Ishikawa (cell line): ENCODE measurements around the gene DGKD.

ENCODE experiments used
- CEBPB ChIP-seq: IDR thresholded peaks from 2 replicates; pipeline ENCODE4 v1.6.1; 2012
- CREB1 ChIP-seq: IDR thresholded peaks from 2 replicates; pipeline ENCODE4 v1.6.1; 2012; ENCODE audit warnings: low read depth
- EGR1 ChIP-seq: IDR thresholded peaks from 2 replicates; pipeline ENCODE4 v1.6.1; 2012
- EP300 ChIP-seq: IDR thresholded peaks from 2 replicates; pipeline ENCODE4 v1.6.1; 2012; ENCODE audit warnings: borderline replicate concordance
- FOXM1 ChIP-seq: IDR thresholded peaks from 2 replicates; pipeline ENCODE4 v1.6.1; 2012; ENCODE audit warnings: low read depth, borderline replicate concordance
- MAX ChIP-seq: IDR thresholded peaks from 2 replicates; pipeline ENCODE4 v1.6.1; 2012
- NFIC ChIP-seq: IDR thresholded peaks from 2 replicates; pipeline ENCODE4 v1.6.1; 2012
- RAD21 ChIP-seq: IDR thresholded peaks from 2 replicates; pipeline ENCODE4 v1.6.1; 2012; ENCODE audit warnings: low read depth
- TAF1 ChIP-seq: IDR thresholded peaks from 2 replicates; pipeline ENCODE4 v1.6.1; 2012; ENCODE audit warnings: low read depth, mild to moderate bottlenecking
- TCF12 ChIP-seq: IDR thresholded peaks from 2 replicates; pipeline ENCODE4 v1.6.1; 2012; ENCODE audit warnings: low read depth
- TEAD4 ChIP-seq: IDR thresholded peaks from 2 replicates; pipeline ENCODE4 v1.6.1; 2012
- YY1 ChIP-seq: IDR thresholded peaks from 2 replicates; pipeline ENCODE4 v1.6.1; 2012; ENCODE audit warnings: low read depth
- ZBTB7A ChIP-seq: IDR thresholded peaks from 2 replicates; pipeline ENCODE4 v1.6.1; 2012; ENCODE audit warnings: low read depth
- TF ChIP-seq, protein P1 (sequence below): IDR thresholded peaks from 2 replicates; pipeline ENCODE4 v1.6.1; 2012; ENCODE audit warnings: low read depth, mild to moderate bottlenecking
- TF ChIP-seq, protein P2 (sequence below): IDR thresholded peaks from 2 replicates; pipeline ENCODE4 v1.6.1; 2012

Gene DGKD

DNA sequence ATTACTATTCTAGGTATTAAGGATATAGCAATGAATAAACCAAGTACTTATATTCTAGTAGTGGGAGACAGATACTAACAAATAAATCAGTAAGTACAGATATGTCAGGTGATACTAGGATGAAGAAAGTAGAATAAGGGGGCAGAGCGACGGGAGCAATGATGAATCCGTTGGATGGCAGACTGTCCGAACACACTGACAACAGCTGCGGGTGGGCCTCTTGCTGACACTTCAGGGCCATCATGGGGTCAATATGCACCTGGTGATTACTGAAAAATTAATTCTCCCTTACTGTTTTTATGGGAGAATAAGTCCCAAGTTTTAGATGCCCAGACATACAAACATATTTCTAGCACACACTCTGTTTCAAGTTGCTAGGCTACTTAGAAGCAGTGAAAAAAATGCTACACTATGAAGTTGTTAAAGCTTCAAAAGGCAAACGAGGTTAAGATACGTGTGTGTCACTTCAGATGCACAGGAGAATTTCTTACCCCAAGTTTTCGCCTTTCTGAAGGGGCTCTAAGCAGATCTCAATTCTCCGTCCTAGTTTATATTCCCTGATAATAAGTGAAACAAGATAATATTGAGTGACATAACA lies 133.6 kb downstream of the DGKD start:
- TF ChIP-seq, protein P1, sequence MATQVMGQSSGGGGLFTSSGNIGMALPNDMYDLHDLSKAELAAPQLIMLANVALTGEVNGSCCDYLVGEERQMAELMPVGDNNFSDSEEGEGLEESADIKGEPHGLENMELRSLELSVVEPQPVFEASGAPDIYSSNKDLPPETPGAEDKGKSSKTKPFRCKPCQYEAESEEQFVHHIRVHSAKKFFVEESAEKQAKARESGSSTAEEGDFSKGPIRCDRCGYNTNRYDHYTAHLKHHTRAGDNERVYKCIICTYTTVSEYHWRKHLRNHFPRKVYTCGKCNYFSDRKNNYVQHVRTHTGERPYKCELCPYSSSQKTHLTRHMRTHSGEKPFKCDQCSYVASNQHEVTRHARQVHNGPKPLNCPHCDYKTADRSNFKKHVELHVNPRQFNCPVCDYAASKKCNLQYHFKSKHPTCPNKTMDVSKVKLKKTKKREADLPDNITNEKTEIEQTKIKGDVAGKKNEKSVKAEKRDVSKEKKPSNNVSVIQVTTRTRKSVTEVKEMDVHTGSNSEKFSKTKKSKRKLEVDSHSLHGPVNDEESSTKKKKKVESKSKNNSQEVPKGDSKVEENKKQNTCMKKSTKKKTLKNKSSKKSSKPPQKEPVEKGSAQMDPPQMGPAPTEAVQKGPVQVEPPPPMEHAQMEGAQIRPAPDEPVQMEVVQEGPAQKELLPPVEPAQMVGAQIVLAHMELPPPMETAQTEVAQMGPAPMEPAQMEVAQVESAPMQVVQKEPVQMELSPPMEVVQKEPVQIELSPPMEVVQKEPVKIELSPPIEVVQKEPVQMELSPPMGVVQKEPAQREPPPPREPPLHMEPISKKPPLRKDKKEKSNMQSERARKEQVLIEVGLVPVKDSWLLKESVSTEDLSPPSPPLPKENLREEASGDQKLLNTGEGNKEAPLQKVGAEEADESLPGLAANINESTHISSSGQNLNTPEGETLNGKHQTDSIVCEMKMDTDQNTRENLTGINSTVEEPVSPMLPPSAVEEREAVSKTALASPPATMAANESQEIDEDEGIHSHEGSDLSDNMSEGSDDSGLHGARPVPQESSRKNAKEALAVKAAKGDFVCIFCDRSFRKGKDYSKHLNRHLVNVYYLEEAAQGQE, result no peak
- no peak for TF ChIP-seq EGR1
- no peak for TF ChIP-seq CEBPB
- no peak for TF ChIP-seq FOXM1
- no peak for TF ChIP-seq NFIC
- TF ChIP-seq TCF12, result no peak
- no peak for TF ChIP-seq TAF1
- no peak for TF ChIP-seq RAD21
- TF ChIP-seq, protein P2, sequence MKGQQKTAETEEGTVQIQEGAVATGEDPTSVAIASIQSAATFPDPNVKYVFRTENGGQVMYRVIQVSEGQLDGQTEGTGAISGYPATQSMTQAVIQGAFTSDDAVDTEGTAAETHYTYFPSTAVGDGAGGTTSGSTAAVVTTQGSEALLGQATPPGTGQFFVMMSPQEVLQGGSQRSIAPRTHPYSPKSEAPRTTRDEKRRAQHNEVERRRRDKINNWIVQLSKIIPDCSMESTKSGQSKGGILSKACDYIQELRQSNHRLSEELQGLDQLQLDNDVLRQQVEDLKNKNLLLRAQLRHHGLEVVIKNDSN, result no peak
- no peak for TF ChIP-seq YY1
- no peak for TF ChIP-seq ZBTB7A
- no peak for TF ChIP-seq TEAD4
- no peak for TF ChIP-seq MAX
- no peak for TF ChIP-seq CREB1
- no peak for TF ChIP-seq EP300

DNA sequence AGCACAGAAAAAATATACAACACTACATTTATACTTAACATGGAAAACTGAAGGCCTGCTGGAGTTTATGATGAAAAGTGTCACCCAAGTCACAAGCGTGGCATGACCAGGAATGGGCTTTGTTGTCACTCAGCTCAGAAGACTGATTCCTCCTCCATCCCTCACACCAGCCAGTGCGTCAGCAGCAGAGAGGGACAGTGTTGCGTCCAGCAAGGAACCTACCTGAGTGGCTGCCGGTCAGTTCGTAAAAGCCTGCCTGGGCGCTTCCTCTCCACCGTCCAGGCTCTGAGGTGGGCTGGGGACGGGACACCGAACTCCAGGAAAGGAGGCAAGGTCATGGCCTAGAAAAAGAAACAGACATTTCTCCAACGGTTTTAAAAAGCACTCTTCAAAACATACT lies 134.8 kb downstream of the DGKD start:
- TF ChIP-seq NFIC (no peak), EGR1 (no peak), FOXM1 (no peak), TCF12 (no peak), CREB1 (no peak), MAX (no peak), CEBPB (no peak), ZBTB7A (no peak), TEAD4 (no peak), YY1 (no peak), RAD21 (no peak), EP300 (no peak), TAF1 (no peak)
- TF ChIP-seq, protein P2, result no peak
- TF ChIP-seq, protein P1, result no peak

GRCh38 chr2:233489666-233490065 lies 135.4 kb downstream of the DGKD start:
- TF ChIP-seq EGR1, result no peak
- no peak for TF ChIP-seq CREB1
- TF ChIP-seq, protein P2, result no peak
- TF ChIP-seq TAF1, result no peak
- no peak for TF ChIP-seq CEBPB
- no peak for TF ChIP-seq MAX
- TF ChIP-seq, protein P1, result no peak
- TF ChIP-seq ZBTB7A, result no peak
- TF ChIP-seq RAD21, result no peak
- TF ChIP-seq TEAD4, result no peak
- no peak for TF ChIP-seq TCF12
- TF ChIP-seq FOXM1, result no peak
- TF ChIP-seq EP300, result no peak
- no peak for TF ChIP-seq YY1
- TF ChIP-seq NFIC, result no peak
